Heart left ventricle (tissue), 16 donors: ENCODE data around the gene ST7. TPM values are rescaled to one million over a fixed set of nuclear protein-coding genes. Genes with fewer than 3 reads are reported as not detected.

Experiments
- ATAC-seq, 4 donors: fragments of 200-7000 bp; cut with Tn5 transposase; one replicate each; pipeline ENCODE4 v1.9.1; 2020 to 2022; ENCODE audit warnings: moderate library complexity in 4 of 4, mild to moderate bottlenecking in 3 of 4, moderate number of reproducible peaks in 1 of 4
- DNase-seq, 5 donors: peaks; one replicate each; pipeline ENCODE4 v3.0.0-alpha.2; 2020
- H3K27ac ChIP-seq, 12 donors: fragments of 200-600 bp; sonication (generic) in 4 of 12; one replicate each; pipeline versions ENCODE4 v1.5.0 to v1.8.0; 2016 to 2022; ENCODE audit warnings: mild to moderate bottlenecking in 2 of 12
- H3K27me3 ChIP-seq, 9 donors: fragments of 200-600 bp; sonication (generic) in 2 of 9; one replicate each; pipeline versions ENCODE4 v1.5.1 to v1.8.0; 2016 to 2022; ENCODE audit warnings: mild to moderate bottlenecking in 3 of 9
- H3K36me3 ChIP-seq, 9 donors: fragments of 200-600 bp; sonication (generic) in 2 of 9; one replicate each; pipeline versions ENCODE4 v1.5.0 to v1.8.0; 2018 to 2022; ENCODE audit warnings: mild to moderate bottlenecking in 2 of 9
- H3K4me1 ChIP-seq, 12 donors: fragments of 200-600 bp; sonication (generic) in 4 of 12; one replicate each; pipeline versions ENCODE4 v1.5.0 to v1.8.0; 2016 to 2022; ENCODE audit warnings: mild to moderate bottlenecking in 3 of 12
- H3K4me3 ChIP-seq, 12 donors: fragments of 200-600 bp; sonication (generic) in 4 of 12; one replicate each; pipeline versions ENCODE4 v1.5.0 to v1.8.0; 2017 to 2022; ENCODE audit warnings: mild to moderate bottlenecking in 9 of 12, moderate library complexity in 4 of 12
- H3K9me3 ChIP-seq, 12 donors: fragments of 200-600 bp; sonication (generic) in 4 of 12; one replicate each; pipeline versions ENCODE4 v1.5.0 to v1.8.0; 2016 to 2022; ENCODE audit warnings: mild to moderate bottlenecking in 1 of 12
- POLR2A ChIP-seq, 2 donors: fragments of 450-650 bp; IDR thresholded peaks; one replicate each; pipeline ENCODE4 v1.6.1; 2017; ENCODE audit warnings: antibody characterized with exemption in 2 of 2, mild to moderate bottlenecking in 2 of 2, moderate library complexity in 2 of 2
- WGBS, 4 donors: extraction: QIAGEN DNeasy Blood & Tissue Kit in 2 of 4; methylation state at CpG; one replicate each; pipeline versions ENCODE4 v1.1.5 to v1.1.7; 2013 to 2018; 5-methylcytosine and 5-hydroxymethylcytosine counted together
- intact Hi-C, 10 donors: fragments of 100-400 bp; cut with DNase I; formaldehyde crosslinking; loops; one replicate each; pipeline versions ENCODE4 v1.11.1 to v1.14.2; 2022
- polyA plus RNA-seq, 2 donors: library from polyadenylated mRNA; stranded (reverse); fragments of 200-250 nt; gene quantifications; one replicate each; pipeline ENCODE4 v1.2.3, GENCODE V29; 2013
- total RNA-seq, 9 donors: library from RNA; depleted of rRNA in 2 of 9; stranded (reverse); fragments of >200 nt in 2 of 9; fragmentation: NEBNext Ultra II Directional in 3 of 9; extraction: Animal tissue kit (Norgen Biotek cat#: 25700) in 3 of 9; gene quantifications; one replicate each; pipeline versions ENCODE4 v1.1.0 to v1.2.4, GENCODE V29; 2016 to 2023
- TF ChIP-seq, protein P1 (sequence below), 12 donors: fragments of 200-600 bp; sonication (generic) in 4 of 12; IDR thresholded peaks; one replicate each; pipeline versions ENCODE4 v1.5.0 to v1.8.0; 2018 to 2022; ENCODE audit warnings: antibody characterized with exemption in 12 of 12, mild to moderate bottlenecking in 5 of 12
- donor health status: ischemic (EF 13 %, LVEDD 7.1; RV severe dilation, severe dysfunction).
- donor health status: healthy with polysubstance abuse.
- donor health status: DM: no; HTN: yes; CAD: no.
- donor health status: DM: no; HTN: no; CAD: no.
- donor health status: ischemic (EF 25% LVEDD 6.9; RV normal size, moderate dysfunction).
- donor health status: ischemic (EF 25% LVEDD 5.7; RV mildly dilated, moderate dysfunction).
- donor health status: healthy.
- donor health status: DM: yes; HTN: yes; CAD: no.
- donor health status: ischemic (EF 35%, LVEDD 5.7; RV mildly dilated, moderate dysfunction).
- donor health status: nonischemic (EF 11% LVEDD 7.7; RV severe dilation, severe dysfunction).
- donor health status: DM: yes; HTN: yes; CAD: no.
- donor health status: PGD.
- donor health status: ischemic (EF 29% LVEDD 5.4; RV normal size, mild dysfunction).
- donor health status: nonischemic (EF 23%, LVEDD 6.1; RV moderate dilation, normal function).

Gene ST7
- total and polyA plus RNA-seq, 11 donors: 16.0 to 41.3 (median 25.5) TPM

DNA sequence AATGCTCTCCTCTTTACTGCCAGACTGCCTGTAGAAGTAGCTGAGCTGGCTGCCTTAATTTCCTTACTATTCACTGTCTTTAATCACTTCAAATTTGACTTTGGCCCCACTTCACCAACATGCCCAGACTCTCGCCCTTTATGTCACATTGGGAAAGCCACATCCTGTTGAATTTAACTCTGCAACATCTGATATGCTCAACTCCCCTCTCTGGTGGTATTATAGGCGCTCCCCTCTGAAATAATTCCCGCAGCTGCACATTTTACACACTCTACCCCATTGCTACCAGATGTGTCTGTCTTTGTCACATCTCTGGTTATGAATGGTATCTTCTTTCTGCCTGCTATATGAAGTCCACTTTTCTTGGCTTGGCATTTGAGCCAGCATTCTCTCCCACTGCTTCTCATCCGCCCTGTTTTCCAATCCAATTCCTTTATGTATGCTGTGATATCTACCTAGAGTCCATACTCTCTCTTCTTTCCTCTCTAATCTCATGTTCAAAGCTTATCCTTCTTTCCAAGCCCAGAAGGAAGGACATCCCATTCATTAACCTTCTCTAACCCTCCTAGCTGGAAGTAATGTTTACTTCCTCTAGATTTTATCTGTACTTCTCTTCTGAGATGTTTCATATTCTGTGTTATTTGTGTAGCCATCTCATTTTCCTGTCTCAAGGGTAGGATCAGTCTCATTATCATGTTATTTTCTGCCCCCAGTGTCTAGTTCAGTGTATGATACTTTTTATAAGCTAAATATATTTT lies 134.5 kb downstream of the ST7 start:
- 81 to 87% (median 85%) methylated on average over 4 of the region's 4 CpGs for WGBS, 4 donors
- peaks cover 0 to 56% (median 21%) of the 10 kb centered on the region in 12 donors for H3K4me1 ChIP-seq
- no peak for TF ChIP-seq POLR2A (IDR thresholded peaks at IDR 0.05)
- TF ChIP-seq, protein P1, sequence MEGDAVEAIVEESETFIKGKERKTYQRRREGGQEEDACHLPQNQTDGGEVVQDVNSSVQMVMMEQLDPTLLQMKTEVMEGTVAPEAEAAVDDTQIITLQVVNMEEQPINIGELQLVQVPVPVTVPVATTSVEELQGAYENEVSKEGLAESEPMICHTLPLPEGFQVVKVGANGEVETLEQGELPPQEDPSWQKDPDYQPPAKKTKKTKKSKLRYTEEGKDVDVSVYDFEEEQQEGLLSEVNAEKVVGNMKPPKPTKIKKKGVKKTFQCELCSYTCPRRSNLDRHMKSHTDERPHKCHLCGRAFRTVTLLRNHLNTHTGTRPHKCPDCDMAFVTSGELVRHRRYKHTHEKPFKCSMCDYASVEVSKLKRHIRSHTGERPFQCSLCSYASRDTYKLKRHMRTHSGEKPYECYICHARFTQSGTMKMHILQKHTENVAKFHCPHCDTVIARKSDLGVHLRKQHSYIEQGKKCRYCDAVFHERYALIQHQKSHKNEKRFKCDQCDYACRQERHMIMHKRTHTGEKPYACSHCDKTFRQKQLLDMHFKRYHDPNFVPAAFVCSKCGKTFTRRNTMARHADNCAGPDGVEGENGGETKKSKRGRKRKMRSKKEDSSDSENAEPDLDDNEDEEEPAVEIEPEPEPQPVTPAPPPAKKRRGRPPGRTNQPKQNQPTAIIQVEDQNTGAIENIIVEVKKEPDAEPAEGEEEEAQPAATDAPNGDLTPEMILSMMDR (IDR thresholded peaks at IDR 0.05): no peak
- no peaks in the 10 kb centered on the region for H3K27me3 ChIP-seq
- H3K9me3 ChIP-seq: no peaks in the 10 kb centered on the region
- H3K36me3 ChIP-seq: no peaks in the 10 kb centered on the region
- no peak overlapping the region for H3K27ac ChIP-seq
- ATAC-seq: no peak
- no peak overlapping the region for H3K4me3 ChIP-seq
- intact Hi-C loops: no loop called here
- no peak for DNase-seq

DNA sequence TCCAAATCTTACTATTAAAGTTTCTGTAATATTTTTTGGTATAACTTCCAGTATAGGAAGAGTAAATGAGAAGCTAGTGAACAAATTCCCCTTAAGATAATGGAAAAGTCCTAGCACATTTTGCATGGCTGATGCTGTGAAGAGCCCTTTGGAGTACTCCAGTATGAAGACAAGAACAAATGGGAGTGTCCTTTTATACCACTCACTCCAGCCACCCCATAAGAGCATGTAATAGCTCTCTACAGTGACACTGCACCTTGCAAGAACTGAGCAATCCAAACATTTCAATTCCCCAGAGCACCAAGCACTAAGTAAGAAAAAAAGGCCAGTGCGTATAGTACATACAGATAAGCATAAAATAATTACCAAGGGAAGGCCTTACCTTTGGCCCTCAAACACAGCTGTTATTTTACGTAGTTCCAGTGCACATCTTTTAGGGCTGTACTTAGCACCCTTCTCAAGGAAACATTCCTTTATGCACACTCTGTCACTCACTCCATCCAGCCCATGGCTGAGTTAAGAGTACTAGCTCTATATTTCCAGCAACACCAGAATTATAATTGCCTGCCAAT lies 135.4 kb downstream of the ST7 start:
- 76 to 95% (median 82%) methylated on average over 2 of the region's 2 CpGs for WGBS, 4 donors
- Histone ChIP-seq H3K9me3 (no peaks in the 10 kb centered on the region), H3K36me3 (no peaks in the 10 kb centered on the region), H3K4me1 (peaks cover 0 to 53% (median 19%) of the 10 kb centered on the region in 12 donors), H3K27ac (no peak overlapping the region), H3K4me3 (no peak overlapping the region), H3K27me3 (no peaks in the 10 kb centered on the region)
- DNase-seq (no peak), ATAC-seq (no peak)
- intact Hi-C loops: no loop called here
- no peak for TF ChIP-seq POLR2A (IDR thresholded peaks at IDR 0.05)
- TF ChIP-seq, protein P1 (IDR thresholded peaks at IDR 0.05): no peak

DNA sequence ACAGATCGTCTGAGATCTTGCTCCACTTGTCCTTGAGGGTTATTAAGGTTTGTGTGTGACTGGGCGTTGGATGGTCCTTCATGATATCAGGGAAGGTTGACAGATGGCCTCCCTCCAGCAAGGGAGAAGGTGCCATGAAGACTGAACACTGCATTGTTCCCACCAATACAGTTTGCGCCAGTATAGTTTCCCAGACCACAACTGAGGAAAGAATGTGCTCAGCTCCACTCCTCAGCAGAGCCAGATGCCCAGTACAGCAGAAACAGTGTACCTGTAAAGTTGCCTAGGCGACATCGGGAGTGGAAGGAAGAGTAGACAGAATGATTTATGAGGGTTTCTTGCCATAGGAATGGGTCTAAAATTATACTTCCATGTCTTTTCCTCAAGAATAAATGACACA lies 137.5 kb downstream of the ST7 start:
- DNase-seq: no peak
- H3K9me3 ChIP-seq: no peaks in the 10 kb centered on the region
- TF ChIP-seq, protein P1 (IDR thresholded peaks at IDR 0.05): no peak
- no peak overlapping the region for H3K4me3 ChIP-seq
- WGBS, 4 donors: 65 to 75% (median 67%) methylated on average over 5 of the region's 5 CpGs
- H3K4me1 ChIP-seq: peaks cover 0 to 54% (median 17%) of the 10 kb centered on the region in 12 donors
- intact Hi-C loops: no loop called here
- H3K27ac ChIP-seq: no peak overlapping the region
- no peaks in the 10 kb centered on the region for H3K36me3 ChIP-seq
- no peaks in the 10 kb centered on the region for H3K27me3 ChIP-seq
- peak; percentile 18 to 74 (median 52) for ATAC-seq

DNA sequence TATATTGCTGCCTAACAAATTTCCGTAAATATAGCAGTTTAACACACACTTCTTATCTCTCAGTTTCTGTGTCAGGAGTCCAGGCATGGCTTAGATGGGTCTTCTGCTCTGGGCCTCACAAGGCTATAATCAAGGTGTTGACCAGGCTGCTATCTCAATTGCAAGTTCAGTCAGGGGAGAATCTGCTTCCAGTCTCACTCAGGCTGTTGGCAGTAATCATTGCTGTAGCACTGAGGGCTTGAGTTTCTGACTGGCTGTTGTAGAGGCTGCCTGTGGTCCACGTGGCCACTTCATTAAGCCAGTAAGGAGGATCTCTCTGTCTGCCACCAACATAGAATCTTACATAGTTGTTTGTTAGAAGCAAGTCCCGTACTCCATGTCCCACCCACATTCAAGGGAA lies 138.4 kb downstream of the ST7 start:
- whole genome bisulfite sequencing, 4 donors: 55 to 64% (median 60%) methylated on average over 3 of the region's 3 CpGs
- no peak for DNase-seq
- no peak for TF ChIP-seq POLR2A (IDR thresholded peaks at IDR 0.05)
- TF ChIP-seq, protein P1 (IDR thresholded peaks at IDR 0.05): no peak
- Histone ChIP-seq H3K27ac (no peak overlapping the region), H3K4me3 (no peak overlapping the region), H3K36me3 (no peaks in the 10 kb centered on the region), H3K27me3 (no peaks in the 10 kb centered on the region), H3K9me3 (no peaks in the 10 kb centered on the region), H3K4me1 (peaks cover 0 to 53% (median 23%) of the 10 kb centered on the region in 12 donors)
- intact Hi-C loops: no loop called here
- ATAC-seq: peak in 3 of 4 donors; percentile 47 to 68 (median 65)
